ENCODE results near the gene VPS54. TPM values are rescaled to one million over a fixed set of nuclear protein-coding genes. Genes with fewer than 3 reads are reported as not detected.

Gene VPS54
- total RNA-seq, 1 experiment from 2014 or later, result 12.4 TPM

- H3K9me3 ChIP-seq (ENCODE audit: control insufficient read depth in 1 of 2, insufficient read depth in 1 of 2, low read depth in 1 of 2, low read length in 2 of 2), result no peaks in the 10 kb centered on the region
- no peak overlapping the region for H3K9ac ChIP-seq (ENCODE audit: low read length)
- ChIA-PET RAD21 (ENCODE audit: low non-redundant PET in 1 of 2, low total read pairs in 2 of 2, uncharacterized antibody in 2 of 2, unreplicated experiment in 2 of 2) (no interaction called here), POLR2A (no interaction called here), CTCF (no interaction called here)
- no peaks in the 10 kb centered on the region for H3K36me3 ChIP-seq (ENCODE audit: control insufficient read depth in 1 of 2, insufficient read depth in 2 of 2, low read length in 2 of 2)
- H3K27me3 ChIP-seq (ENCODE audit: insufficient read depth, low read length), result no peaks in the 10 kb centered on the region
- ATAC-seq (no peak), DNase-seq (ENCODE audit: low read depth, low spot score) (no peak)
- no TSS peak for BruUV-seq (replicated peaks)
- H3K4me2 ChIP-seq (ENCODE audit: low read length), result no peak overlapping the region
- no peak for TF ChIP-seq EGR1 (IDR thresholded peaks at IDR 0.05; ENCODE audit: low read depth)
- TF ChIP-seq EZH2phosphoT487 (IDR thresholded peaks at IDR 0.05; ENCODE audit: borderline replicate concordance), result no peak
- TF ChIP-seq ELF1 (IDR thresholded peaks at IDR 0.05; ENCODE audit: borderline replicate concordance, low read depth), result no peak
- TF ChIP-seq CTCF (IDR thresholded peaks at IDR 0.05 in 2 of 3, conservative IDR thresholded peaks at IDR 0.05 in 1 of 3; ENCODE audit: borderline replicate concordance in 1 of 3, insufficient read depth in 1 of 3, low read depth in 2 of 3, low read length in 2 of 3), result no peak
- no peak for TF ChIP-seq CBX3 (IDR thresholded peaks at IDR 0.05; ENCODE audit: low read depth)
- TF ChIP-seq SP1 (IDR thresholded peaks at IDR 0.05; ENCODE audit: low read depth), result no peak
- TF ChIP-seq SIN3A (IDR thresholded peaks at IDR 0.05; ENCODE audit: low read depth), result no peak
- TF ChIP-seq RAD21 (IDR thresholded peaks at IDR 0.05; ENCODE audit: low read depth), result no peak
- no peak for TF ChIP-seq YY1 (IDR thresholded peaks at IDR 0.05; ENCODE audit: extremely low read depth, insufficient replicate concordance, low read depth, low read length)
- TF ChIP-seq POLR2AphosphoS5 (IDR thresholded peaks at IDR 0.05; ENCODE audit: low read depth, low read length), result no peak
- no peak for TF ChIP-seq CEBPB (IDR thresholded peaks at IDR 0.05; ENCODE audit: low read depth)
- TF ChIP-seq SRF (IDR thresholded peaks at IDR 0.05; ENCODE audit: low read depth), result no peak
- TF ChIP-seq POLR2A (IDR thresholded peaks at IDR 0.05; ENCODE audit: borderline replicate concordance, extremely low read depth, insufficient read depth, insufficient read length), result no peak
- no peak for TF ChIP-seq EZH2 (IDR thresholded peaks at IDR 0.05)
- no peak for TF ChIP-seq ZBTB33 (IDR thresholded peaks at IDR 0.05; ENCODE audit: extremely low read depth, insufficient replicate concordance, low read length)
- no peak for TF ChIP-seq REST (IDR thresholded peaks at IDR 0.05; ENCODE audit: low read depth)
- TF ChIP-seq FOSL1 (IDR thresholded peaks at IDR 0.05; ENCODE audit: low read depth), result no peak
- no peak for TF ChIP-seq TCF7L2 (IDR thresholded peaks at IDR 0.05; ENCODE audit: borderline replicate concordance, extremely low read depth, insufficient read depth, insufficient read length)
- no peak for TF ChIP-seq JUND (IDR thresholded peaks at IDR 0.05)
- TF ChIP-seq MAX (IDR thresholded peaks at IDR 0.05), result no peak
- H3K4me3 ChIP-seq (replicated peaks in 1 of 2; ENCODE audit: low read depth in 1 of 2, low read length in 2 of 2), result no peak overlapping the region
- H3K79me2 ChIP-seq (ENCODE audit: insufficient read depth, low read length), result peaks cover 62% of the 10 kb centered on the region
- H3K27ac ChIP-seq (ENCODE audit: low read depth, low read length), result no peak overlapping the region
- H3K9me2 ChIP-seq (ENCODE audit: insufficient read depth), result no peaks in the 10 kb centered on the region
- H3K4me1 ChIP-seq (ENCODE audit: control insufficient read depth in 1 of 2, insufficient read depth in 2 of 2, low read length in 2 of 2), result peaks cover 0 to 7% of the 10 kb centered on the region in 2 experiments; a peak in 2 of 4 replicates
- no peak overlapping the region for H2AFZ ChIP-seq (ENCODE audit: low read depth, low read length, poor library complexity, severe bottlenecking)
- no peaks in the 10 kb centered on the region for H4K20me1 ChIP-seq (ENCODE audit: insufficient read depth)
- intact Hi-C loops (cut with micrococcal nuclease), result no loop called here
Observed at GRCh38 chr2:64012115-64012514, 7.1 kb downstream of the VPS54 start.
